NCI-H2227 treated with DMSO at 0.1 percent for 48 hours (cell line): ENCODE measurements around the gene CTNNA1.

Experiments
- DNase-seq: peaks from one replicate; lab custom pipeline; 2025; lab: John Stamatoyannopoulos, UW

CTNNA1 gene

GRCh38 chr5:138967791-138968448 is 214.7 kb downstream of the CTNNA1 start:
- no peak for DNase-seq

DNA sequence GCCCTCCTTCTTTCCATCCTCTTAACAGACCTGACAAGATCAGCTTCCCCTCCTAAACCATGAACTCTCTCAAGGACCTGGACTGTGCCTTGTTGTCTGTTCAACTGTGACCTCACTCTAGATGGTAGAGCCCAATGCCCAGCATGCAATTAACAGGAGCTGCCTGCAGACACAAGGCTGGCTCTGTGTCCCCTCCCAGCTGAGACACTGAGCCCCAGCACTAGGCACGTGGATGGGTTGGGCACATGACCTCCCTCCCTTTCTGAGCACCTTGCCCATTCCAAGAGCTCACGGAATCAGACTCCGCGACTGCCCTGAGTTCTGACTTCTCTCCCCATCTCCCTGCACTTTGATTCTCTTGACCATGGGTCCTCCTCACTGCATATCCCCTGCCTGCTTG is 215.4 kb downstream of the CTNNA1 start:
- DNase-seq, result no peak

GRCh38 chr5:138969323-138970002 is 216.2 kb downstream of the CTNNA1 start:
- no peak for DNase-seq

GRCh38 chr5:138972230-138972629 is 219.0 kb downstream of the CTNNA1 start:
- DNase-seq, result no peak

GRCh38 chr5:138972836-138973235 is 219.6 kb downstream of the CTNNA1 start:
- DNase-seq, result no peak

DNA sequence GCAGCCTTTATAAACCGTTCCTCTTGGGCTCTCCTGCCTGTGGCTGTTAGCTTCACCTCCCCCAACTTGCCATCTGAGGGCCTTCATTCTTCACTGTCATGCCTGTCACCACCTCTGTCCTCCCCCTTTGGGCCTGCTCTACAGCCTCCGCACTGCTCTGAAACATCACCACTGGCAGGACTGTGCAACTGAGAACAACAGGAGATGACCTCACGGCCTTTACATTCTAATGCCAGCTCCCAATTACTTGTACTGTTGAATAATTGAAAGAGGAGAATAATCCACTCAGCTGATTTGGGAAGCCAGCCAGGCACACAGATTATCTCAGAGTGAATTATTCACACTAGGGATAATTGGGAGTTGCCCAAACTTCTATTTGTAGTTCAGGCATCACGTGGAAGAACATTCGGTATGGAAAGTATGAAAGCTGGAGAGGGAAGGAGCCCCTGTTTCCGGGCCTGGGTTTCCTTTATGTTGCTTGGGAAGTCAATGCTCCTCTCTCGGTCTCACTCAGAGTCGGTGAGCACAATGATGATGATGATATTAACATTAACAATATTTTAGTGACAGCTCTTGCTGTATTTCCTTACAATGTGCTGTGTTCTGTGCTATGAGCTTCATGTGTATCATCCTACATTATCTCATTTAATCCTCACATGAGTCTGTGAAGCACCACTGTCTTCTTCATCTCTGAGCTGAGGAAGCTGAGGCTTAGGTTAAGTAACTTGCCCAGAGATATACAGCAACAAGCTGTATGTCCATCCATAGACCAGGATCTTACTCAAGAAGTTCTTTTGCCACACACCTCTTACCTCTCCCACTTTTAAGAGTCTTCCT is 221.2 kb downstream of the CTNNA1 start:
- DNase-seq, result no peak

GRCh38 chr5:138975098-138975847 is 222.0 kb downstream of the CTNNA1 start:
- no peak for DNase-seq

DNA sequence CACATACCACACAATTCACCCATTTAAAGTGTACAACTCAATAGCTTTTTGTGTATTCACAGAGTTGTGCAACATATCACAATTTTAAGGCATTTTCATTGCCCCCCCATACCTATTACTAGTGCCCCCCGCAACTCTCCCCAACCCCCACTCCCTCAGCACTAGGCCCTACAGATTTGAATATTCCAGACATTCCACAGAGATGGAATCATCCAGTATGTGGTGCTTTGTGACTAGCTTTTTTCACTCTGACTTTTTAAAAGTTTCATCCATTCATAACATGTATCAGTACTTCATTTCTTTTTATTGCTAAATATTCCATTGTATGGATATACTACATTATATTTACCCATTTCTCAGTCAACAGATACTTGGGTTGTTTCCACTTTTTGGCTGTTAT is 224.9 kb downstream of the CTNNA1 start:
- DNase-seq, result no peak

DNA sequence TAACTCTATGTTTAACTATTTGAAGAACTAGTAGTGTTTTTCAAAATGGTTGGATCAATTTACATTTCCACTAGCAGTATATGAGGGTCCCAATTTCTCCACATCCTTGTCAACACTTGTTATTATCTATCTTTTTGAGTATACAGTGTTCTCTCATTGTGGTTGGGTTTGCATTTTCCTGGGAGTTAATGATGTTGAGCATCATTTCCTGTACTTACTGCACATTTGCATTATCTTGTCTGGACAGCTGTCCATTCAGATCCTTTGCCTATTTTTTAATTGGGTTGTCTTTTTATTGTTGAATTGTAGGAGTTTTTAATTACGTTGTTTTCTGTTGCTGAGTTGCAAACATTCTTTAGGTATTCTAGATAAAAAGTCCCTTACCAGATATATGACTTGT is 225.4 kb downstream of the CTNNA1 start:
- DNase-seq, result no peak

- DNase-seq, result no peak
Observed at GRCh38 chr5:138979684-138980280, 226.6 kb downstream of the CTNNA1 start.

- DNase-seq, result no peak
Observed at GRCh38 chr5:138980441-138980840, 227.2 kb downstream of the CTNNA1 start.

DNA sequence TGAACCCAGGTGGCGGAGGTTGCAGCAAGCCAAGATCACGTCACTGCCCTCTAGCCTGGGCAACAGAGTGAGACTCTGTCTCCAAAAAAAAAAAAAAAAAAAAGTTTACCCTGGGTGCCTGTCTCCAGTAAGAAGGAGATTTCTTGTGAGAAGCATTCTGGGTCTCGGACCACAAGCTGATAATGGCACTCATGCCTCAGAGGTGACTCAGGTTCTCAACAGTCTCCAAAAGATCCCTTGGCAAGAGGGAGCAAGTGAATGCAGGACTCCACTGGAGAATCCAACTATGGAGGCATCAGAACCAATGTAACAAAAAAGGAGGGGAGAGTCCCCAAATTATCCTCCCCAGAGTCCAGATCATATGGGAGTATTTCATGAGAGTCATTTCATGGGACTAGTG is 227.9 kb downstream of the CTNNA1 start:
- no peak for DNase-seq

- DNase-seq, result no peak
Observed at GRCh38 chr5:138981586-138981985, 228.4 kb downstream of the CTNNA1 start.

- DNase-seq, result no peak
Observed at GRCh38 chr5:138983984-138984383, 230.8 kb downstream of the CTNNA1 start.
